CMK (cell line): Measurements from ENCODE around the gene NAMPT.

Experiments
- DNase-seq: peaks from one replicate; pipeline ENCODE4 v3.0.0-alpha.2; 2010; ENCODE audit warnings: low read depth

Gene NAMPT

DNA sequence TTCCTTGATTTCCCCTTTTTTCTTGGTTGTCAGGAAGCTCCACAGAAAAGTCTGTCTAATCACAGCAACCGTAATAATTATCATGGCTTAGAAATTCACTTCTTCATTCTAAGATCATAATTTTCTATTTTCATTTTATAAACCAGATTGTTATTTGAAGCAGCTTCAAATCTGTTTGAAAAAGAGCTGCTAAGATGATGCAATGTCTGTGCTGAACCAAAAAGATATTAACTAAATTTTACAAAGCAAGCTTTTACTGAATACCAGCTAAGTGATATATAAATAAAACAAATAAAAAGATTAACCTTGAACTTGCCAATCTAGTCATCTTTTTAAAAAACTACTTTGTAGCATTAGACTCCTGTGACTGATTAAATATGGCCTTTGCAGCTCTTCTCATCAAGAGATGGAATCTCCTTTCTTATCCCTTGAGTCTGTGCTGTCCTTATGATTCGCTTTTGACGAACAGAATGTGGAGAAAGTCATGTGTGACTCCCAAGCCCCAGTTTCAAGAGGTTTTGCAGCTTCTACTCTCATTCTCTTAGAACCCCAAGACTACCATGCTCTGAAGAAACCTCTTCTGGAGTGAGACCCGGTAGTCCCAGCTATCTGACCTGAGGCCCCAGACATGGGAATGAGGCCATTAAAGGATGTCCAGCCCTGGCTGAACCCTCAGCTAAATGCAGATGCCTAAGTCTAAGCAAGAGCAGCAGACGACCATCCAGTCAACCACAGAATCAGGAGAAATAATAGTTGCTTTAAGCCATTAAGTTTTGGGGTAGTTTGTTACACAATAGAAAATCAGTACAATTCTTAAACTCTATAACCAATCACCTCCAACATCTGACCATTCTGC is 14.4 kb downstream of the NAMPT start:
- no peak for DNase-seq

DNA sequence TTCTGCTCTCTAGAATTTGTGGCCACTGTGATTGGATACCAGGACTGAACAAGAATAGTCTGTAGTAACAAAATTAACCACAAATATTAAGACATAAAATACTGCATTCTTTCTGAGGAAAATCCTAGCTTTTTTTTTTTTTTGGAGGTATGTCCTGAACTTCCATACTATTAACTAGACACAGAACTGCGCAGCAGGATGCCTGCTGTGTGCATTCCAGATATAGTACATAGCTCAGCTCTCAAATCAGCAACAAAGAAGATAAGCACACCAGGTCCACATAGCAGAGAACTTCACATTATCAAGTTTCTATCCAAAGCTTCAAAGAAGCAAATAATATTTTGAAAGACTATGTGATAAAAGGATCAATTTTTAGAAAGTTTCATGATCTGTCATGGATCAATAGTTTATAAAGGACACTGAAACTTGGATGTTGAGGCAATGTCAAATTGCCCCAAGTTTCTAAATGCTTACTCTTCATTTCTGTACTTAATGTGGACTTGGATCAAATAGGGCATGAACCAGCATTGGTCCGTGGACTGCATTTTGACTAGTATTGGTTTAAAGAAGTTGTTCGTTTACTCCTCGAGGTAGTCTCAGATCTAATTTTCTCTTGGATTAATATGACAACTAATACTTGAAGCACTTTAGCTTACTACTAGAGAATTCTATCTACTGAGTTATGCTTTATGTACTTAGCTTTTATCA is 15.4 kb downstream of the NAMPT start:
- no peak for DNase-seq

DNA sequence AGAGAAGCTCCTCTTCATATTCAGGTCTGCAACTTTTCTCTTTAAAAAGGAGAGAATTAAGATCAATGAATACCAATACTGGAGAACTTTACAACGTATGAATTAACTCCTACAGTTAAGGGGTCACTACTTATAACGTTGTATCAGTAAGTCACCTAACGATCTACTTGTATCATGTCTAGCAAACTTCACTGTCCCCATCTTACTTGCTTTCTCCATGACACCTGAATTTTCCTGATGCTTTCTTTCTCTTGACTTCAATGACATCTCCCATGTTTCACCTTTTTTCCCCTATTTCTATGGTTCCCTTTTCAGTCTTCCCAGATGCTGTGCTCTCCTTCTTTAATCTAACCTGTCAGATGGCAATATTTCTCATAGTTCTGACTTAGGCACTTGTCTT is 19.6 kb downstream of the NAMPT start:
- DNase-seq, result no peak

DNA sequence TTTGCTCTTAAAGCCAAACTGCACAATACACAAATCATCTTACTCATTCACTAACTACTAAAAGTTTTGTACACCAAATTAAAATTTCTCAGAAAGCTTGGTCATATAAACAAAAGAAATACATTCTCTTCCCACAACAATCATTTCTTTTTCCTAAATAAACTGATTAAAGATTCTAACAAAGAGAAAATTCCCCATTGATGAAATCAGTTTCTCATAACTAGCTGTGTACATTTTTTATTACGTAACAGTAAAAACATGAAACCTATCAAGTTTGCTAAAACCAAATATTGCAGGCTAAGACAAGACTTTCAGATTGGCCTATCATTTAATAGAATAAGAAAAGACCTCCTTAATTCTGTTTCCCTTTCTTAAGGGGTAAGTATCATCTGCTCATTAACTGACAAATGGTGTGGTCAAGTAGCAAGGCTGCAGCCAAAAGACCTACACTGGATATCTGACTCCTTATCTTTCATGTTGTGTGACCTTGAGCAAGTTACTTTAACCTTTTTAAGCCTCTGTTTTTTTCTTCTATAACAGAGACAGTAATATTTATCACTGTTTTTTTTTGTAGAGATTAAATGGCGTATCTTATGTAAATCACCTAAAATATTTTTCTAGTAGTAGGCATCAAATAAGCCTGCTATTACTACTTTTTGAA is 22.4 kb downstream of the NAMPT start:
- DNase-seq, result no peak

DNA sequence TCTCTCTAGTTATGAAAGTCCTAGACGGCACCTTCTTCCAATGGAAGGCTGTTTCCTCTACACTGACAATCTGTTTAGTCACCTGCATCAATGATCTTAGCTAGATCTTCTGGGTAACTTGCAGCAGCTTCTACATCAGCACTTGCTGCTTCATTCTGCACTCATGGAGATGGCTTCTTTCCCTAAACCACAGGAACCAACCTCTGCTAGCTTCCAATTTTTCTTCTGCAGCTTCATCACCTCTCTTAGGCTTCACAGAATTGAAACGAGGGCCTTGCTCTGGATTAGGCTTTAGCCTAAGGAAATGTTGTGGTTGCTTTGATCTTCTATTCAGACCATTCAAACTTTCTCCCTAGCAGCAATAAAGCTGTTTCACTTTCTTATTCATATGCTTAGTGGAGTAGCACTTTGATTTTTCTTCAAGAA is 24.6 kb downstream of the NAMPT start:
- no peak for DNase-seq

DNA sequence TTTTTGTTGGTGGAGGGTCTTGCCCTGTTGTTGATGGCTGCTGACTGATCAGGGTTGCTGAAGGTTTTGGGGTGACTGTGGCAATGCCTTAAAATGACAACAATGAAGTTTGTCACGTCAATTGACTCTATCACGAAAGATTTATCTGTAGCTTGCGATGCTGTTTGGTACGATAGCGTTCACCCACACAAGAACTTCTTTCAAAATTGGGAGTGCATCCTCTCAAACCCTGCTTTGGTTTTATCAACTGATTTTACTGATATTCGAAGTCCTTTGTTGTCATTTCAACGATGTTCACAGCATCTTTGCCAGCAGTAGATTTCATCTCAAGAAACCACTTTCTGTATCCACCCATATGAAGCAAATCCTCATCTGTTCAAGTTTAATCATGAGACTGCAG is 26.0 kb downstream of the NAMPT start:
- DNase-seq, result no peak

DNA sequence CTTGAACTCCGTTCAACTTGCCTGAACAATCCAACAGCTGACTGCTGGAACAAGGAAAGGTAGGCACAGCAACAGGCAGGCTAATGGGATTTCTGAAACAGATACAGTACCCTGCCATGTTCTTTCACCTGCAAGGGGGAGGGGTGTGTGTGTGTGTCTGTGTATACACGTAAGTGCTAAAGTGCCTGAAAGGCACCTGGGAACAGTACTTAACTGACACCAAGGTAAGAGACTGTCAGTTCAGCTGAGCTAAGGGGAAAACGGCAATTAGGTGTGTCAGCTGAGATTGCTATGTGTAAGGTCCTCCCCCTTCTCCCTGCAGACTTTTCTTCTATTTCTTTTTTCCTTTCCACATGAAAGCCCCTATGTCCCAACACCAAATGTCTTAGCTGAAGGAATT is 27.0 kb downstream of the NAMPT start:
- DNase-seq, result no peak

DNA sequence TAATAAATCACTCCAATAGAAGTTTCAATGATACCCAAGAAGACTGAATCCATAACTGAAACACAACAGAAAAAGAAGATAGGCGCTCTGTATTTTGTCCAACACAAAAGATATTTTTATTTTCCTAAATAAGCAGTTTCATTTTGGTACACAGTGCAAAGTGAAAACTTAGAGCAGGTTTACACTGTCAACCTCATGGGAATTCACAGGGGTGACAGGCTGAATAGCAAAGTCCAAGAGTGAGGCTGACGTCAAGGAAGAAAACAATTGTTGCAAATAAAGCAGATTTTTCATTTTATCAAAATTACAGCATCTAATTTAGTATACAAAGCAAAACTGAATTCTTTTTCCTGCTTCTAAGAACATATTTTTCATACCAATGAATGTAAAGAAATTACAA is 28.6 kb downstream of the NAMPT start:
- DNase-seq, result no peak

DNA sequence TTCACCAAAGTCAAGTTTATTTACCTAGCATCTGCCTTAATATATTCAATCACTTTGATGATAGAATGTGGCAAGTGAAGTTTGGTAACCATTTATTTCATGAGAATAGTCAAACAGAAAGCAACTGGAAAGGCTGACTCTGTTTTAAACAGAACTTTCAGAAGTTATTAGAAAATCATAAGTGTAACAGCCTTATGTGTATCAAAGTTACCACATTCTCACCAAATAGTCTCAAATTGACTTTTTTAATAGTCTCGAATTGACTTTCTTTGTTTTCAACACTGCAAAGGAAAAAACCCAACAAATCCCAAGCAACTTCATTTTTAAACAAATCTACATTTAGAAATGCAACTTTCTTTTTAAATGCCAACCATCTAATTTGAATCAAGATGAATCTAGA is 29.5 kb downstream of the NAMPT start:
- DNase-seq, result no peak

DNA sequence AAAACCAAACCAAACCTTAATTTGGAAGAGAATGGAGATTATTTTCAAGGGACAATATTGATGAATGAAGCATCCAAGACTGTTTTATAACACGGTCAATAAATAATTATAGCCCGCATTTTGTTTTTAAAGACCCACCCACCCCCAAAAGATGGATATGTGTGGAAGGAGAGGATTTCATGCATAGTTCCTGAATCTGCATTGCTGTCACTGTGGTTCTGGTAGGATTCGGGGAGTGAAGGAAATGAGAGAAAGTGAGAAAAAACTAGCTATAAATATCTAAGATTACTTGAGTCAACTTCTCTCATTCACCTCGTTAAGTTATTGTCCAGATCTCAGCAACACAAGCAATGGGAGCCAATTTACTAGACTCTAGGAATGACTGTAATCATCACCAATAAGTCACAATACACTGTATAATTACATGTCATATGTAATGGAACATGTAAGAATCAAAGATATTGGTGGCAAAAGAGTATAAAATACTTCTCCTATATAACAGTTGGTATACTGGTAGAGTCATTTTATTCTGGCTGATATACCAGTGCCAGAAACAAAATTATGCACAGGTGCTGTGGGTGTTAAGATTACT is 30.2 kb downstream of the NAMPT start:
- DNase-seq, result no peak

DNA sequence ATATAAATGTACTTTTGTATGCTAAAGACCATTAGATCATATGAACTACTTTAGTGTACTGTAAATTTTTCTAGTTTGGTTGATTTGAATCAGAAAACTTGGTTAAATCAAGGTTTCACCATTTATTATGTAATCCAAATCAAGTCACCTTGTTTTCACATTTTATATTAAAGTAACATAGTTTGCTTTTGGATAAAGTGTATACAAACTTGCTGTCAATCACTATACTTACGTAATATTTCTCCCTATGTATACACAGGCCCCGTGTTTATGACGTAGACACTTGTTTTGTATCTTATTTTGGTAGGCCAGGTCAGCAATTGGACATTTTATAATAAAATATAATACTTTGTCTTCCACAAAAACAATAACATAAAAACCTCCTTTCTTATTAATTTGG is 32.2 kb downstream of the NAMPT start:
- DNase-seq, result no peak

DNA sequence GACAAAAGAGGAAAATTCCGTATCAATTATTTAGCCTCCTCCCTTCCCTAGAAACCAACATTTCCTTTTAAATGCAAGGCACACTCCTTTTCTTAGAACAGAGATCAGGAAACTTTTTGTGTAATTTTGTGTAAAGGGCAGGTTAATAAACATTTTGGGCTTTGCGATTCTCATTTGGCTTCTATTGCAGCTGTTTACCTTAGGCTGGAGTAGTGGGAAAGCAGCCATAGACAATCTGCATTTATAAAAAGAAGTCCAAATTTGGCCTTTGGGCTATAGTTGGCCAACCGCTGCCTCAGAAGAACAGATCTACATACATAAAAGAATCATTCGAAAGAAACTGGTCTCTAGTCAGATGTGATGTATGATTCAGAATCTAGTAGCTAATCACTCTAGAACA is 35.3 kb downstream of the NAMPT start:
- DNase-seq, result no peak

DNA sequence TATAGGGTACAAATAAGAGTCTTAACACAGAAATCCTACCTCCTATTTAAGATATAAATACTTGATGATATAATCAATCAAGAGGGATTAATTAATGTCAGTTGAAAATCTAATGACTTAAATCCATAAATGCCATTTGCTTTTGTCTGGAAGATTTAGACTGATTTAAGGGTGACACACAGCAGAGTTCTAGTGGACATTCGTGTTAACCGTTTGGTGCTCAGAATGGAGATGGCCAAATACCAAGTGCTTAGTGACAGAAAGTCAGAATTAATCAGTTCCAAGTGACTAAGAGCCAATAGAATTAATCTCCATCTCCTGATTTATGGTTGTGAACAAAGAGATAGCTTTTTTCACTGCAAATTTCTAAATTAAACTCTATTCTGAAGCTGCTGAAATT is 36.2 kb downstream of the NAMPT start:
- DNase-seq, result no peak

DNA sequence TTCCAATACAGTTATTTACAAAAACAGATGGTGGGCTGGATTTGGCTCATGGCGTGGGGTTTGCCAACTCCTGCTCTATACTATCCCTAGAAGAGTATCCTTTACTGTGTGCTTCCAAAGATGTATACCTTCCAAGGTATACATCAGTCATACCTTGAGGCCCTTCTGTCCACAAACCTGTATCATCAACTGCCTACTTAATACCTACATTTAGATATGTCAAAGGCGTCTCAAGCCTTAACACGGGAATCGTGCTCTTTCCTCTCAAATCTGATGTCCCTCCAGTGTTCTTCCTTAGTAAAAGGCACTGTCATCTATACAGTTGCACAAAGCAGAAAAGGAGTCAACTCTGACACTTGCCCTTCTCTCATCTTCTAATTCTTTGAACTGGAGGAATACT is 36.9 kb downstream of the NAMPT start:
- no peak for DNase-seq

DNA sequence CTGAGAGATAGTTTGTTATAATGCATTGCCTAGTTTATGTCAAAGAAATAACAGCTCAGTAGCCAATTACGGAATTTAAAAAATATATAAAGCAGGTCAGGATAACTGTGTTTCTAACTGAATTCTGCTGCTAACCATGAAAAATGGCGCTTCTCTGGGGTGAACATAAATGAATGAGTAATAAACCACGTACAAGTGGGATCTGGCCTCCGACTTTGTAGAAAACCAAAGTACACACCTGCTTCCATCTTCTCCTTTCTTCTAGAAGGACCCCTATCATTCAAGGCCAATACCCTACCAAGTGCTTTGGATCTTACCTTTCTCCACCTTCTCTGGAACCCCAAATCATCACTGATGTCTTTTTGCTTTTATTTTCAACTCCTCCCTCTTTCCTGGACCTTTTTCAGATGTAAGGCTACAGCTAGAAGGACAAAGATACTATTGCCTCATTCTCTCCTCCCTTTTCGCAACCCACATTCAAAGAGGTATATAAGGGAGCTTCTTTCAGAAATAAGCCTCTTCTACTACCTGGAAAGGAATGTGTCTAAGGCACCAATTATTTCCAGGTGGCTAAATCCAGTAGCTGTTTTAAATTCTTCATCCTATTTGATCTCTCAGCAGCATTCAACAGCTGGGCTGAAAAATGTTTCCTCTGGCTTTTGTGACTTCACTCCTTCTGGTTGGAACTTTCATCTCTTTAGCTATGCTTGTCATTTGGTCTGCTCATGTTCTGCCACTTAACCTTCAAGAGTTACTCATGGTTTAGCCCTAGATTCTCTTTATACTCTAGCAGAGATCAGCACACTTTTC is 37.7 kb downstream of the NAMPT start:
- no peak for DNase-seq

DNA sequence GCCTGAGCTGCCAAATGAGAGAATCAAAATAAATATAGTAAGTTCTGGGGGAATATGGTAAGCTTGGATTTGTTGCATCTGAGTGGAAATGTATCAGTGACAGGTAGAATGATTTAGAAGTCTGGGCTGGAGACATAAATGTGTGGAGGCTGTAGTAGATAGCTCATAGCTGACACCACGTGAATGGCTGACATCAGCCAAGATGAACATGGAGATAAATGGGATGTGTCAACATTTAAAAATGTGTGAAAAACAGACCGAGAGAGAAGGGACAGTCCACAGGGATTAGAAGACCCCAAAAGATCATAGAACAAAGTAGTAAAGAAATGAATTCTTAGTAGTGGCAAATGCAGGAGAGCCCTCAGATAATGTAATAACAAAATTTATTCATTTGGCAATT is 40.9 kb downstream of the NAMPT start:
- DNase-seq, result no peak

DNA sequence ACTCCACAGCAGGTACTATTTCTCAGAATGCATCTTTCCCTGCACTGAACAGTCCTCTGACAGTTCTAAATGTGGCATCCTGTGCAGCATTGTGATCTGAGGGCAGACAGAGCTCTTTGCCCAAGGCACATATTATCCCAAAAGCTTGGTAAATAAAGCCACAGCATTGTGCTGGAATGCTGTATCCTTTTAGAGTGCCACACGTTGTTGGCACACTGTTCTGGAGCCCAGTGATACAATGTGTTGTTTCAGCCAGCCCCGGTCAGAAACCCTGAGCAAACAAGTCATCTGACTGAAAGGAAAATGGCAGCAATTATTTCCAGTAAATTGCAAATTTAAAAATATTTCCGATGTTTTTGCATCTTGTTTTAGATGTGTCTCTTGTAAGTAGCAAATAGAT is 45.4 kb downstream of the NAMPT start:
- no peak for DNase-seq

DNA sequence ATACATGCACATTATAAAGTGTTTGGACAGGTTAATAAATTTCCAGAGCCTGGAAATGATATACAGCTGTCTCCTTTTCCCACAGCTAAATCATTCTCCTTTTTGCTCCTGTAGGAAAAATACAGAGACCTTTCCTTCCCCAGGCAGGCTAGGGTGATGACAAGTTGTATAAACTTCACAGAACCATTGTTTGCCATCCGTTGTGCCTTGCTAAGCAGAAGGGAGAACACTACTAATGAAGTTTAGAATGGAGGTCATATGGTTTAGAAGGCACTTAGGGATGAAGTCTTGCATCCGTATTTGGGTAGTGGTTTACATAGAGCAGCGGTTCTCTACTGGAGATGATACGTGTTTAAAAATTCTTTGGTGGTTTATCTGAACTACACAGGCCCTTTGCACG is 46.0 kb downstream of the NAMPT start:
- no peak for DNase-seq

DNA sequence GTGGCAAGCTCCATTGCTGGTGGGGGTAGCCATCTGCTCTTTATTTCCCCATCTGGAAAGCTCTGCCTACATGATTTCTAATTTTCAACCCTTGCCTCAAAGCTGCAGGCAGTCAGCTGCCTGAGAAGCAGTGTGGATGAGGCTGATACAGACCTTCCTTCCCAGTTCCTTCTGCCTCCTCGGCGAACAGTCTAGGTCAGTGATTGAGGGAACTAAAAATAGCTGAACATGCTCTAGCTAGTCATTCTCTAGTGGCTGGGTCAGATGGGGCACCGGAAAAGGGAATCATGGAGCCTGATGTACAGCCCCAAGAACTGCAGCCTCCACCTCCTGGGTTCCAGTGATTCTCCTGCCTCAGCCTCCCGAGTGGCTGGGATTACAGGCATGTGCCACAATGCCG is 48.7 kb downstream of the NAMPT start:
- DNase-seq, result no peak

DNA sequence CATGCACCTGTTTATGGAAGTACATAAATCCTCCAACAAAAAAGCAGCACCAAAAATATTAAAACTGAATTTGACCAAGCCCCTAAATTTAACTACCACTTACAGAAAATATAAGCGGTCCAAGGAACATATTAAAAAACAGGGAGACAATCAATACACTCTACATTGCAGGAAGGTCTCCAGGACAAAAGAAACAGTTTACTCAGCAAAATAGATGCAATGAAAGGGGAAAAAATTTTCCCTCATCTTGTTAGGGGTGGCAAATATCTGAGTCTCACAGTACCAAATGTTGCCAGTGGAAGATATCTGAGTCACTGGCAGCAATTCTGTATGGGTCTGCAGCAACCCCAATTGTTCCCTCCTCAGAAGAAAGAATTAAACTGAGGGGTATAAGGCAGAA is 50.4 kb downstream of the NAMPT start:
- DNase-seq, result no peak

DNA sequence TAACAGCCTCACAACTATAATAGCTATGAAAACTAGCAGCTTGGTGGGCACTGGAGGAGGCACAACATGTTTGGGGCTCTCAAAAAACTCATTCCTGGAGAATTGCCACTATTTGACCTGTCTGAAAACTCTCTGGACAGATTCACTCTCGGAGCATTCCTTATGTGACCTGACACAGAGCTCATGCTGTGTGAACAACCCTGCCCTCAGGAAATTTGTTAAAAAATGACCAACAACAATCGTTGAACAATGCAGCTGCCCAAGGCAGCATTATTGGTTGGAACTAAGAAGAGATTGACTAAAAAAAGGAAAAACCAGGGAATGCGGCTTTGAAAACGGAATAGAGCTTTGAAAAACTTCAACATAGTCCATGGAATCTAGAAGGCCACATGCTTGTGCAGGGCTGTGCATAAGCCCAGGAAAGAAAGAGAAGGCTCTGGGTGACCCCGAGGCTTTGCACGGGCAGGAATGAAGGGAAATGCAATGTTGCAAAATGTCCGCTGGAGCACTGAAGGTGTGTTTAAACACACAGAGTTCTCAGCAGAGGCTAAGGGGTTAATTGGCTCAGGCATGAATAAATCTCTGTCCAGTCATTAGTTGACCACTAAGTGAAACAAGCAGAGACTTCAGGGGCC is 52.8 kb downstream of the NAMPT start:
- DNase-seq, result no peak
